ENCODE results near the gene POLR2J3.
"Not testable (repeated sequence)": the region's sequence is repeated elsewhere in the genome, so short reads cannot be mapped to it uniquely, and the experiment has no call there.

The POLR2J3 gene

DNA sequence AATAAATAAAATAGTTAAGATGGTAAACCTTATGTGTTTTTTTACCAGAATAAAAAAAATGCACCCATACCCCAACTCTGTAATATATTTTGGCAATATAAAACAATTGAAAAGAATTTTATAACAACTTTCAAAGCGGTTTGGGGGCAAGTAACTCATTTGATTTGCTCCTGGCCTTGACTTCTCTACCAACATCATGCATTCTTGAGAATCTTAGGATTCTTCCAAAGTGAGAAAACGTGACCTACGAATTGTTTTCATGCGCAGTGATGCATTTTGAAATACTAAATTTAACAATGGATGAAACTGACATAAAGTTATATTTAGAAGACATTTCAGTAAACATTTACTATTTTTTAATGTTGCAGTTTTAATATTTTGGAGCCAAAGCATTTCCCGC, 51.6 kb downstream of the POLR2J3 start:
- not testable (repeated sequence) for DNase-seq (ENCODE audit: low read depth)

DNA sequence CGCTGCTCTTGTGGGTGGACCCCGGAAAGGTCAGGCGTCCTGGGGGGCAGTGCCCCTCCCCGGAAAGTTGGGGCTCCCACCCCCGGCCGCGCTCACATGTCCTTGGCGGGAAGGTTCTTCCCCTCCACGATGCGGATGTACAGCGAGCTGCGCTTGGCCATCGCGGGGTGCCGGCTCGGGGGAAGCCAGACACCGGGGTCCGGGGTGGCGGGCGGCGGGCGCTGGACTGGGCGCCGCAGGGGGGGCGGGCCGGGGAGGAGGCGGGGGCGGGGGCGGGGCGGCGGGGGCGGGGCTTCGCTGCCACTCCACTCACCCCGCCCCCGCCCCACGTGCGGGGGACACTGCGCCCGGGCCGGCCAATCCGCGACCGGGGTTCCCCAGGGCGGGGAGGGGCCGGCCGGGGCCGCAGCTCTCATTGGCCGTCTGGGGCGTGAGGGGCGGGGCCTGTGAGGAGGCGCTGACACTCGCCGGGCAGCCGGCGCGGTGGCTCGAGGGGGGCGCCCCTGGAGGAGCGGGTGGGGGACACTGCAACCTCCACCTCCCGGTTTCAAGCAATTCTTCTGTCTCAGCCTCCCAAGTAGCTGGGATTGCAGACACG, 54.7 kb downstream of the POLR2J3 start, which contains the start of gene RASA4B:
RASA4B (minus strand) TSS at position 228 of the 598 bp plus-strand sequence; CDS start at position 161, 67 bp downstream.
- not testable (repeated sequence) for DNase-seq (ENCODE audit: low read depth)
